Measurements from ENCODE around the gene ILDR1. TPM values are rescaled to one million over a fixed set of nuclear protein-coding genes. Genes with fewer than 3 reads are reported as not detected.

The ILDR1 gene
- total and polyA plus RNA-seq, 10 of the 15 experiments (the other 5 are each of a cell fraction or from before 2014, with no cell fraction given): 1.3 to 12.0 (median 7.0) TPM

DNA sequence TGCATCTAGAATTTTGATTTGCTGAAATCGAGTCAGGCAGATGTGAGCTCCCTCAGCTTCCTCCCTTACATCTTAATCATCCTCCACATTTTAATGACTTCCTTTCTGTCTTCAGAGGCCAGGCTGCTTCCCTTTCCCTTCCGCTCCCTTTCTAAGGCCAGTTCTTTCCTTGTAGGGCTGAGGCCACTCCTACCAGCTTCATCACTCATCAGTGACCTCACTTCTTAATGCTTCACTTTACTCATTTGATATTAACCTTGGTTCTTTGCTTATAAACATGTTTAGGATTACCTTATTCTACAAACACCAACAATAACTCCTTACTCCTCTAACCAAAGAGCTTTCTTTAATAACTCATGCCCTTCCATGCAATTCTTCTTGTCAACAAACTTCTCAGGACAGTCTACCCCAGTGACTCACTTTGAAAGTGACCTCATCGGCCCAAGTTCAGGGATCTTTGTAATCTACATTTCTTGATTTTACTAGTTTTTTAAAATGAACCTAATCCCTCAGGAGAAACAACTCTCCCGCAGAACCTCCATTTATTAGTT, 23.9 kb downstream of the ILDR1 start (continued):
- TF ChIP-seq BCL11A (IDR thresholded peaks at IDR 0.05; ENCODE audit: low read depth, low read length) (peak; percentile 78; the same call in 1 of the 2 replicates), FOXM1 (IDR thresholded peaks at IDR 0.05; ENCODE audit: low read depth, low read length) (peak; percentile 90; the same call in 1 of the 2 replicates), GABPA (IDR thresholded peaks at IDR 0.05; ENCODE audit: low read depth) (peak; percentile 50; the same call in 1 of the 2 replicates), SIX5 (IDR thresholded peaks at IDR 0.05; ENCODE audit: low read depth, low read length, severe bottlenecking) (no peak), SPI1 (IDR thresholded peaks at IDR 0.05; ENCODE audit: borderline replicate concordance, insufficient read depth, low read depth, low read length) (peak; percentile 14; the same call in 1 of the 2 replicates), MEF2A (IDR thresholded peaks at IDR 0.05; ENCODE audit: insufficient read depth, low read depth, low read length) (peak; percentile 59; the same call in 1 of the 2 replicates), MTA3 (IDR thresholded peaks at IDR 0.05; ENCODE audit: borderline replicate concordance, low read length) (0 out of 2 replicates have a peak, but pooled peaks have one; percentile 63), IKZF1 (conservative IDR thresholded peaks at IDR 0.05) (peak; percentile 89), ZZZ3 (IDR thresholded peaks at IDR 0.05; ENCODE audit: control insufficient read depth, insufficient read length, low read depth) (no peak), TCF3 (IDR thresholded peaks at IDR 0.05; ENCODE audit: borderline replicate concordance, insufficient read depth, low read depth, low read length) (no peak), CHD2 (IDR thresholded peaks at IDR 0.05; ENCODE audit: borderline replicate concordance, low read depth, low read length) (no peak), EP300 (IDR thresholded peaks at IDR 0.05; ENCODE audit: borderline replicate concordance in 1 of 2, control insufficient read depth in 1 of 2, low read depth in 2 of 2, low read length in 2 of 2) (peak; percentile 47 to 59; a peak in 2 of 4 replicates), SUZ12 (IDR thresholded peaks at IDR 0.05; ENCODE audit: unreplicated experiment) (no peak), RUNX3 (IDR thresholded peaks at IDR 0.05; ENCODE audit: low read length) (peak; percentile 75), SRF (IDR thresholded peaks at IDR 0.05; ENCODE audit: low read depth in 2 of 2, low read length in 2 of 2) (peak in 1 of 2 experiments; percentile 68; a peak in 1 of 4 replicates), ETV6 (conservative IDR thresholded peaks at IDR 0.05 in 1 of 2, IDR thresholded peaks at IDR 0.05 in 1 of 2; ENCODE audit: borderline replicate concordance in 1 of 2, low read depth in 1 of 2) (peak in 1 of 2 experiments; percentile 56; a peak in 1 of 4 replicates), POLR2AphosphoS2 (IDR thresholded peaks at IDR 0.05; ENCODE audit: low read depth, low read length) (no peak), TAF1 (IDR thresholded peaks at IDR 0.05; ENCODE audit: borderline replicate concordance, low read depth, low read length) (no peak), RAD21 (IDR thresholded peaks at IDR 0.05; ENCODE audit: insufficient read depth, low read depth, low read length) (no peak), ZBED1 (IDR thresholded peaks at IDR 0.05; ENCODE audit: borderline replicate concordance) (peak; percentile 63; the same call in 1 of the 2 replicates), MEF2B (IDR thresholded peaks at IDR 0.05; ENCODE audit: partially characterized antibody, poor library complexity, severe bottlenecking) (peak; percentile 36), ZNF207 (IDR thresholded peaks at IDR 0.05; ENCODE audit: borderline replicate concordance) (no peak), NFYA (IDR thresholded peaks at IDR 0.05; ENCODE audit: borderline replicate concordance, low read depth, low read length) (no peak)
- TF ChIP-seq, protein P1, sequence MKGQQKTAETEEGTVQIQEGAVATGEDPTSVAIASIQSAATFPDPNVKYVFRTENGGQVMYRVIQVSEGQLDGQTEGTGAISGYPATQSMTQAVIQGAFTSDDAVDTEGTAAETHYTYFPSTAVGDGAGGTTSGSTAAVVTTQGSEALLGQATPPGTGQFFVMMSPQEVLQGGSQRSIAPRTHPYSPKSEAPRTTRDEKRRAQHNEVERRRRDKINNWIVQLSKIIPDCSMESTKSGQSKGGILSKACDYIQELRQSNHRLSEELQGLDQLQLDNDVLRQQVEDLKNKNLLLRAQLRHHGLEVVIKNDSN (IDR thresholded peaks at IDR 0.05; ENCODE audit: borderline replicate concordance, extremely low read length, insufficient read depth, low read depth, low read length): no peak
- TF ChIP-seq, protein P2, sequence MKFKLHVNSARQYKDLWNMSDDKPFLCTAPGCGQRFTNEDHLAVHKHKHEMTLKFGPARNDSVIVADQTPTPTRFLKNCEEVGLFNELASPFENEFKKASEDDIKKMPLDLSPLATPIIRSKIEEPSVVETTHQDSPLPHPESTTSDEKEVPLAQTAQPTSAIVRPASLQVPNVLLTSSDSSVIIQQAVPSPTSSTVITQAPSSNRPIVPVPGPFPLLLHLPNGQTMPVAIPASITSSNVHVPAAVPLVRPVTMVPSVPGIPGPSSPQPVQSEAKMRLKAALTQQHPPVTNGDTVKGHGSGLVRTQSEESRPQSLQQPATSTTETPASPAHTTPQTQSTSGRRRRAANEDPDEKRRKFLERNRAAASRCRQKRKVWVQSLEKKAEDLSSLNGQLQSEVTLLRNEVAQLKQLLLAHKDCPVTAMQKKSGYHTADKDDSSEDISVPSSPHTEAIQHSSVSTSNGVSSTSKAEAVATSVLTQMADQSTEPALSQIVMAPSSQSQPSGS (IDR thresholded peaks at IDR 0.05; ENCODE audit: low read length): peak; percentile 97
- TF ChIP-seq, protein P3, sequence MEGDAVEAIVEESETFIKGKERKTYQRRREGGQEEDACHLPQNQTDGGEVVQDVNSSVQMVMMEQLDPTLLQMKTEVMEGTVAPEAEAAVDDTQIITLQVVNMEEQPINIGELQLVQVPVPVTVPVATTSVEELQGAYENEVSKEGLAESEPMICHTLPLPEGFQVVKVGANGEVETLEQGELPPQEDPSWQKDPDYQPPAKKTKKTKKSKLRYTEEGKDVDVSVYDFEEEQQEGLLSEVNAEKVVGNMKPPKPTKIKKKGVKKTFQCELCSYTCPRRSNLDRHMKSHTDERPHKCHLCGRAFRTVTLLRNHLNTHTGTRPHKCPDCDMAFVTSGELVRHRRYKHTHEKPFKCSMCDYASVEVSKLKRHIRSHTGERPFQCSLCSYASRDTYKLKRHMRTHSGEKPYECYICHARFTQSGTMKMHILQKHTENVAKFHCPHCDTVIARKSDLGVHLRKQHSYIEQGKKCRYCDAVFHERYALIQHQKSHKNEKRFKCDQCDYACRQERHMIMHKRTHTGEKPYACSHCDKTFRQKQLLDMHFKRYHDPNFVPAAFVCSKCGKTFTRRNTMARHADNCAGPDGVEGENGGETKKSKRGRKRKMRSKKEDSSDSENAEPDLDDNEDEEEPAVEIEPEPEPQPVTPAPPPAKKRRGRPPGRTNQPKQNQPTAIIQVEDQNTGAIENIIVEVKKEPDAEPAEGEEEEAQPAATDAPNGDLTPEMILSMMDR (IDR thresholded peaks at IDR 0.05 in 2 of 3, conservative IDR thresholded peaks at IDR 0.05 in 1 of 3; ENCODE audit: control insufficient read depth in 2 of 3, extremely low read depth in 1 of 3, insufficient read depth in 1 of 3, low read depth in 3 of 3, low read length in 3 of 3): no peak
